Stimulated activated CD8-positive, alpha-beta memory T cell treated with anti-CD3 and anti-CD28 coated beads, Interleukin-2, amount 100 ng/mL, for 1 hour (primary cell): ENCODE measurements around the gene PLPPR5.

ENCODE experiments used
- DNase-seq, 2 donors: peaks; one replicate each; pipeline ENCODE4 v3.0.0-alpha.2; 2020; ENCODE audit warnings: low read depth in 2 of 2

PLPPR5 gene

DNA sequence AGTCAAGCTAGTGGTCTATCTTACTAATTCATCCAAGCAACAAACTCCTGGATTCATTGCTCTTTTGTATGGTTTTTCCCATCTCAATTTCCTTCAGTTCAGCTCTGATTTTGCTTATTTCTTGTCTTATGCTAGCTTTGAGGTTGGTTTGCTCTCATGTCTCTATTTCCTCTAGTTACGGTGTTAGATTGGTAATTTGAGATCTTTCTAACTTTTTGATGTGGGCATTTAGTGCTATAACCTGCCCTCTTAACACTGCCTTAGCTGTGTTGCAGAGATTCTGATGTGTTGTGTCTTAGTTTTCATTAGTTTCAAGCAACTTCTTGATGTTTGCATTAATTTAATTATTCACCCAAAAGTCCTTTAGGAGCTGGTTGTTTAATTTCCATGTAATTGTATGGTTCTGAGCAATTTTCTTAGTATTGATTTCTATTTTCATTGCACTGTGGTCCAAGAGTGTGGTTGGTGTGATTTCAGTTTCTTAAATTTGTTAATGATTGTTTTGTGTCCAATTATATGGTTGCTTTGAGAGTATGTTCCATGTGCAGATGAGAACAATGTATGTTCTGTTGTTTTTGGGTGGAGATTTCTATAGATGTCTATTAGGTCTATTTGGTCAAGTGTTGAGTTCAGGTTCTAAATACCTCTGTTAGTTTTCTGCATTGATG is 154.6 kb downstream of the PLPPR5 start:
- DNase-seq, result no peak

DNA sequence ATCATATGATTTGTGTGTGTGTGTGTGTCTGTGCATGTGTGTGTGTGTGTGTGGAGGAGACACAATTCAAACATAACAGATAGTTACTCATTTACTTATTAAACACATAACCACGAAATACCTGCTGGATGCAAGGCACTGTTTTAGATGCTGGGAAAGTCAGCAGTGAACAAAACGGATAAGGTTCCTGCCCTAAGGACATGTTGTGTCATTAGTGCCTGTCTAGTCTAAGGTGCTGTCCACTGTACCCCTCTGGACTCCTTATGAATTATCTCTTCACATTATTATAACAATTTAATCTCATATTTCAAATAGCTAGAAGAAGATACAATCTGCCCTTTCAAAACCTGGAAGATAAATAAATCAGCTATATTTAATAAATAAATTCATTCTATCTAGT is 162.4 kb downstream of the PLPPR5 start:
- no peak for DNase-seq
